Measurements from ENCODE around the gene PSMB10.
"Not testable (repeated sequence)": the region's sequence is repeated elsewhere in the genome, so short reads cannot be mapped to it uniquely, and the experiment has no call there.

PSMB10 gene

GRCh38 chr16:67924140-67924906 lies 12.3 kb downstream of the PSMB10 start:
- DNase-seq, result no peak

GRCh38 chr16:67923414-67924116 lies 13.1 kb downstream of the PSMB10 start:
- no peak for DNase-seq

GRCh38 chr16:67922740-67923139 lies 13.9 kb downstream of the PSMB10 start:
- DNase-seq, result no peak

GRCh38 chr16:67922221-67922620 lies 14.4 kb downstream of the PSMB10 start:
- DNase-seq, result no peak

GRCh38 chr16:67919622-67920221 lies 16.9 kb downstream of the PSMB10 start:
- no peak for DNase-seq

GRCh38 chr16:67917852-67918236 lies 18.8 kb downstream of the PSMB10 start:
- DNase-seq, result no peak

GRCh38 chr16:67917140-67917851 lies 19.4 kb downstream of the PSMB10 start:
- DNase-seq, result no peak

GRCh38 chr16:67915831-67916723 lies 20.6 kb downstream of the PSMB10 start:
- DNase-seq, result no peak

GRCh38 chr16:67915496-67915769 lies 21.2 kb downstream of the PSMB10 start:
- DNase-seq, result not testable (repeated sequence)

GRCh38 chr16:67914758-67915495 lies 21.7 kb downstream of the PSMB10 start:
- no peak for DNase-seq

GRCh38 chr16:67910158-67910557 lies 26.5 kb downstream of the PSMB10 start:
- no peak for DNase-seq

GRCh38 chr16:67909056-67909742 lies 27.5 kb downstream of the PSMB10 start:
- no peak for DNase-seq

- no peak for DNase-seq
Measured at GRCh38 chr16:67907397-67908180, 29.1 kb downstream of the PSMB10 start.

GRCh38 chr16:67902831-67903230 lies 33.8 kb downstream of the PSMB10 start:
- DNase-seq, result no peak

- no peak for DNase-seq
Measured at GRCh38 chr16:67901734-67902133, 34.9 kb downstream of the PSMB10 start.

GRCh38 chr16:67897231-67897630 lies 39.4 kb downstream of the PSMB10 start:
- DNase-seq, result no peak

GRCh38 chr16:67893743-67894399 lies 42.8 kb downstream of the PSMB10 start:
- DNase-seq, result no peak

GRCh38 chr16:67892899-67893742 lies 43.5 kb downstream of the PSMB10 start, which contains the start of gene PSKH1:
Gene PSKH1, plus strand, starts transcription at chr16:67893254. Its CDS starts 15,496 bp downstream, at chr16:67908750.
- DNase-seq, result peak; percentile 92

- DNase-seq, result no peak
Measured at GRCh38 chr16:67892375-67892774, 44.3 kb downstream of the PSMB10 start.

All from activated gamma-delta T cell (primary cell).